ENCODE measurements around the gene CCRL2.

CCRL2 gene

DNA sequence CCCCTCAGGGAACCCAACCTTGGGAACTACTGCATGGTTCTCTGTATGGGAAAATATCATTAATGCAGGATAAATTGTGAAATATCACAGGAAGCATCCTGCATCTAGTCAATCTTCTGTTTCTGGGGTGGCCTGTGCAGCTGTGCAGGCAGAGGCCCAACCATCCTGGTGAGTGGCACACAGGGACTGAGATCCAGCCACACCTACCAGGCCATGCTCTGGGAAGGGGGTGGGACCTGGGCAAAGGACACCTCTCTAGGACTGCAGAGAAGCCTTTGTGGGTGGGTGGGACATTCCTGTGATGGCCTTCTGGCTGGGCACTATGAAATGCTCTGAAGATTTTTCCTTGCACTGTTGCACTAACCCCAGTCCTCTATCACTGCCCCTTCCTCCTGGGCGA is 26.8 kb downstream of the CCRL2 start:
- no peaks in the 10 kb centered on the region for H3K9me2 ChIP-seq (replicated peaks; ENCODE audit: insufficient read depth, low read length)
- no peak overlapping the region for H3K4me2 ChIP-seq (ENCODE audit: low read depth, low read length)
- no peaks in the 10 kb centered on the region for H4K20me1 ChIP-seq (ENCODE audit: insufficient read depth, low read length)
- no peak overlapping the region for H3K9ac ChIP-seq (ENCODE audit: low read length)
- no peaks in the 10 kb centered on the region for H3K79me2 ChIP-seq (ENCODE audit: low read length)
- no peak overlapping the region for H3K27ac ChIP-seq (ENCODE audit: low read length)
- no peaks in the 10 kb centered on the region for H3F3A ChIP-seq (ENCODE audit: insufficient read depth, low read length)
- H3K4me1 ChIP-seq (ENCODE audit: low read length), result no peaks in the 10 kb centered on the region
- no peak overlapping the region for H2AFZ ChIP-seq (ENCODE audit: low read length)
- TF ChIP-seq, protein P1, sequence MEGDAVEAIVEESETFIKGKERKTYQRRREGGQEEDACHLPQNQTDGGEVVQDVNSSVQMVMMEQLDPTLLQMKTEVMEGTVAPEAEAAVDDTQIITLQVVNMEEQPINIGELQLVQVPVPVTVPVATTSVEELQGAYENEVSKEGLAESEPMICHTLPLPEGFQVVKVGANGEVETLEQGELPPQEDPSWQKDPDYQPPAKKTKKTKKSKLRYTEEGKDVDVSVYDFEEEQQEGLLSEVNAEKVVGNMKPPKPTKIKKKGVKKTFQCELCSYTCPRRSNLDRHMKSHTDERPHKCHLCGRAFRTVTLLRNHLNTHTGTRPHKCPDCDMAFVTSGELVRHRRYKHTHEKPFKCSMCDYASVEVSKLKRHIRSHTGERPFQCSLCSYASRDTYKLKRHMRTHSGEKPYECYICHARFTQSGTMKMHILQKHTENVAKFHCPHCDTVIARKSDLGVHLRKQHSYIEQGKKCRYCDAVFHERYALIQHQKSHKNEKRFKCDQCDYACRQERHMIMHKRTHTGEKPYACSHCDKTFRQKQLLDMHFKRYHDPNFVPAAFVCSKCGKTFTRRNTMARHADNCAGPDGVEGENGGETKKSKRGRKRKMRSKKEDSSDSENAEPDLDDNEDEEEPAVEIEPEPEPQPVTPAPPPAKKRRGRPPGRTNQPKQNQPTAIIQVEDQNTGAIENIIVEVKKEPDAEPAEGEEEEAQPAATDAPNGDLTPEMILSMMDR (IDR thresholded peaks at IDR 0.05; ENCODE audit: low read length), result no peak
- TF ChIP-seq EZH2phosphoT487 (IDR thresholded peaks at IDR 0.05; ENCODE audit: low read length) (no peak), EZH2 (optimal IDR thresholded peaks at IDR 0.05; ENCODE audit: low read depth, low read length) (no peak)
- H3K4me3 ChIP-seq (ENCODE audit: low read length), result no peak overlapping the region
- no peaks in the 10 kb centered on the region for H3K9me3 ChIP-seq (replicated peaks; ENCODE audit: insufficient read depth, low read length)
- H3K36me3 ChIP-seq (replicated peaks; ENCODE audit: insufficient read depth, low read length), result no peaks in the 10 kb centered on the region
- no peak for DNase-seq
- H3K27me3 ChIP-seq (replicated peaks; ENCODE audit: insufficient read depth, low read length), result no peaks in the 10 kb centered on the region

DNA sequence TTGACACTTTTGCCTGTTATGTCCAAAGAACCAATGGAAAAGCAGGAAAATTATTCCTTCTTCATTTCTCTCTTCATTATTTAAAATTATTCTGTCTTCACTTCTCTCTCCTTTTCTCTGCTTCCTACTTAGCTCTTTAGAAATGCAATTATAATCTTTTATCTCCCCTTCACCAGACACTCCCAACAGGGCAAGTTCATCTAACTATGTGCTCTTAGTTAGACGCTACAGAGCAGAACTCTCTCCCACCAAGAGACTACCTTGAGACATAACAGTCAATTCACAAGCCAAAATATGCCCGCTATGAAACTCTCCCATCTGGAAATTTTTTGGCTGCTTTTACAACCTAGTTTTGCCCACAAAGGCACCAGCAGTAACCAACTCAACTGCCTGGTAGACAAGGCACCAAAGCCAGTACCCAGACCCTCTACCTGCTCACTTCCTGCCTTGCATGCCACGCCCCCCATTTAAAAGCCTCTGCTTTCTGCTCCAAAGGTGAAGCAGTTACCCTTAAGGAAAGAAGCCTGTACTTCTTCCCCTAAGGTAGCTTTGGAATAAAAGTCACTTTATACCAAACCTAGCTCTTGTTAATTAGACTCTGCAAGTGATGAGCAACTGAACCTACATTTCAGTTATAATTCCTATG is 28.1 kb downstream of the CCRL2 start:
- no peak overlapping the region for H2AFZ ChIP-seq (ENCODE audit: low read length)
- H3K79me2 ChIP-seq (ENCODE audit: low read length), result no peaks in the 10 kb centered on the region
- no peaks in the 10 kb centered on the region for H3K36me3 ChIP-seq (replicated peaks; ENCODE audit: insufficient read depth, low read length)
- no peaks in the 10 kb centered on the region for H3K9me3 ChIP-seq (replicated peaks; ENCODE audit: insufficient read depth, low read length)
- TF ChIP-seq EZH2phosphoT487 (IDR thresholded peaks at IDR 0.05; ENCODE audit: low read length) (no peak), EZH2 (optimal IDR thresholded peaks at IDR 0.05; ENCODE audit: low read depth, low read length) (no peak)
- TF ChIP-seq, protein P1 (IDR thresholded peaks at IDR 0.05; ENCODE audit: low read length), result no peak
- H3F3A ChIP-seq (ENCODE audit: insufficient read depth, low read length), result peaks cover 1% of the 10 kb centered on the region; the same call in 1 of the 2 replicates
- H4K20me1 ChIP-seq (ENCODE audit: insufficient read depth, low read length), result no peaks in the 10 kb centered on the region
- no peak overlapping the region for H3K4me2 ChIP-seq (ENCODE audit: low read depth, low read length)
- no peak overlapping the region for H3K27ac ChIP-seq (ENCODE audit: low read length)
- no peaks in the 10 kb centered on the region for H3K9me2 ChIP-seq (replicated peaks; ENCODE audit: insufficient read depth, low read length)
- no peak overlapping the region for H3K9ac ChIP-seq (ENCODE audit: low read length)
- no peak overlapping the region for H3K4me3 ChIP-seq (ENCODE audit: low read length)
- no peak for DNase-seq
- H3K4me1 ChIP-seq (ENCODE audit: low read length), result peaks cover 6% of the 10 kb centered on the region
- no peaks in the 10 kb centered on the region for H3K27me3 ChIP-seq (replicated peaks; ENCODE audit: insufficient read depth, low read length)

DNA sequence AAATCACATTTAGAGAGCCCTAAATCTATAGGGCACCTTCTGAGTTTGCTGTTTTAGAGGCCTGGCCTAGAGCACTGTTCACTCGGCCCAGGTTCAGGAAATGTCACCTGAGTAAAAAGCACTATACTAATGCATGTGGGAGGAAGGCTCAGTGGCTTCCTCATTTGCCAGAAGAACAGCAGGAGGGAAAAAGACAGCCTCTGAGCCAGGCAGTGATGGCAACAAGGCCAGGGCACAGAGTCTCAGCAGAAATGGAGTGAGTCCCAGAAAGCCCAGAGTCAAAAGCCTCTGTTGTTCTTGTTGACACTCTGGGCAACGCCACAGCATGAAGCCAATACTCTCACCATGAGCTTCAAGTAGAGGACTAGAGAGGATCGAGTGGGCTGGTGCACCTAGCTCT is 31.8 kb downstream of the CCRL2 start:
- Histone ChIP-seq H3K9me3 (replicated peaks; ENCODE audit: insufficient read depth, low read length) (no peaks in the 10 kb centered on the region), H3K79me2 (ENCODE audit: low read length) (no peaks in the 10 kb centered on the region), H3K4me2 (ENCODE audit: low read depth, low read length) (no peak overlapping the region), H3K36me3 (replicated peaks; ENCODE audit: insufficient read depth, low read length) (no peaks in the 10 kb centered on the region), H2AFZ (ENCODE audit: low read length) (no peak overlapping the region), H3F3A (ENCODE audit: insufficient read depth, low read length) (peaks cover 15% of the 10 kb centered on the region), H3K4me1 (ENCODE audit: low read length) (peaks cover 28% of the 10 kb centered on the region), H3K4me3 (ENCODE audit: low read length) (no peak overlapping the region), H3K9me2 (replicated peaks; ENCODE audit: insufficient read depth, low read length) (no peaks in the 10 kb centered on the region), H4K20me1 (ENCODE audit: insufficient read depth, low read length) (no peaks in the 10 kb centered on the region), H3K9ac (ENCODE audit: low read length) (no peak overlapping the region), H3K27me3 (replicated peaks; ENCODE audit: insufficient read depth, low read length) (no peaks in the 10 kb centered on the region), H3K27ac (ENCODE audit: low read length) (no peak overlapping the region)
- TF ChIP-seq EZH2phosphoT487 (IDR thresholded peaks at IDR 0.05; ENCODE audit: low read length) (no peak), EZH2 (optimal IDR thresholded peaks at IDR 0.05; ENCODE audit: low read depth, low read length) (no peak)
- TF ChIP-seq, protein P1 (IDR thresholded peaks at IDR 0.05; ENCODE audit: low read length), result no peak
- DNase-seq, result no peak
